Prostate gland (tissue), 2 donors: ENCODE data around the gene IL13. TPM values are rescaled to one million over a fixed set of nuclear protein-coding genes. Genes with fewer than 3 reads are reported as not detected.

Experiments
- DNase-seq: peaks from one replicate; pipeline ENCODE4 v3.0.0-alpha.2; 2019; ENCODE audit warnings: low spot score
- H3K27ac ChIP-seq, 2 donors: fragments of 200-600 bp; sonication (generic); 2 replicates each; pipeline ENCODE4 v1.5.1; 2017 to 2019
- H3K27me3 ChIP-seq: fragments of 200-600 bp; sonication (generic); replicated peaks from 2 replicates; pipeline ENCODE4 v1.5.1; 2019; ENCODE audit not compliant: insufficient read depth
- H3K36me3 ChIP-seq, 2 donors: fragments of 200-600 bp; sonication (generic); 1 replicate in 1 of 2; 2 replicates in 1 of 2; pipeline versions ENCODE4 v1.5.1 to v1.8.1; 2017 to 2019
- H3K4me1 ChIP-seq: fragments of 200-600 bp; sonication (generic); replicated peaks from 2 replicates; pipeline ENCODE4 v1.5.1; 2019
- H3K4me3 ChIP-seq, 2 donors: fragments of 200-600 bp; sonication (generic); 2 replicates each; pipeline ENCODE4 v1.5.1; 2017 to 2019
- H3K9me3 ChIP-seq: fragments of 200-600 bp; sonication (generic); 2 replicates; pipeline ENCODE4 v1.5.1; 2017
- POLR2A ChIP-seq: fragments of 450-650 bp; IDR thresholded peaks from one replicate; pipeline ENCODE4 v1.6.1; 2016; ENCODE audit warnings: antibody characterized with exemption, mild to moderate bottlenecking
- POLR2AphosphoS5 ChIP-seq: sonication (generic); formaldehyde crosslinking; IDR thresholded peaks from one replicate; pipeline ENCODE4 v1.6.1; 2017; ENCODE audit warnings: antibody characterized with exemption
- WGBS: methylation state at CpG from one replicate; pipeline ENCODE4 v1.1.5; 2018; 5-methylcytosine and 5-hydroxymethylcytosine counted together
- intact Hi-C: fragments of 100-400 bp; cut with DNase I; formaldehyde crosslinking; loops from one replicate; pipeline ENCODE4 v1.14.2; 2022
- total RNA-seq, 2 donors: library from RNA; depleted of rRNA; stranded (reverse); fragments of >200 nt; gene quantifications; one replicate each; pipeline ENCODE4 v1.1.0, GENCODE V29; 2016
- TF ChIP-seq, protein P1 (sequence below), 4 experiments: fragments of 200-600 bp in 2 of 4; fragments of 450-650 bp in 2 of 4; sonication (generic) in 2 of 4; IDR thresholded peaks; 1 replicate in 3 of 4; 2 replicates in 1 of 4; pipeline ENCODE4 v1.5.1; 2016 to 2019; ENCODE audit warnings: antibody characterized with exemption in 4 of 4, mild to moderate bottlenecking in 2 of 4, moderate library complexity in 2 of 4

The IL13 gene
- total RNA-seq, 2 donors from 2014 or later, result 2.3 TPM; not detected in 1

GRCh38 chr5:132658381-132659302 lies 669 bp downstream of the IL13 start:
- TF ChIP-seq POLR2AphosphoS5 (no peak), POLR2A (no peak)
- TF ChIP-seq, protein P1, sequence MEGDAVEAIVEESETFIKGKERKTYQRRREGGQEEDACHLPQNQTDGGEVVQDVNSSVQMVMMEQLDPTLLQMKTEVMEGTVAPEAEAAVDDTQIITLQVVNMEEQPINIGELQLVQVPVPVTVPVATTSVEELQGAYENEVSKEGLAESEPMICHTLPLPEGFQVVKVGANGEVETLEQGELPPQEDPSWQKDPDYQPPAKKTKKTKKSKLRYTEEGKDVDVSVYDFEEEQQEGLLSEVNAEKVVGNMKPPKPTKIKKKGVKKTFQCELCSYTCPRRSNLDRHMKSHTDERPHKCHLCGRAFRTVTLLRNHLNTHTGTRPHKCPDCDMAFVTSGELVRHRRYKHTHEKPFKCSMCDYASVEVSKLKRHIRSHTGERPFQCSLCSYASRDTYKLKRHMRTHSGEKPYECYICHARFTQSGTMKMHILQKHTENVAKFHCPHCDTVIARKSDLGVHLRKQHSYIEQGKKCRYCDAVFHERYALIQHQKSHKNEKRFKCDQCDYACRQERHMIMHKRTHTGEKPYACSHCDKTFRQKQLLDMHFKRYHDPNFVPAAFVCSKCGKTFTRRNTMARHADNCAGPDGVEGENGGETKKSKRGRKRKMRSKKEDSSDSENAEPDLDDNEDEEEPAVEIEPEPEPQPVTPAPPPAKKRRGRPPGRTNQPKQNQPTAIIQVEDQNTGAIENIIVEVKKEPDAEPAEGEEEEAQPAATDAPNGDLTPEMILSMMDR (IDR thresholded peaks at IDR 0.05), result no peak
- no peaks in the 10 kb centered on the region for H3K9me3 ChIP-seq
- no peaks in the 10 kb centered on the region for H3K27me3 ChIP-seq
- no peaks in the 10 kb centered on the region for H3K36me3 ChIP-seq
- DNase-seq, result no peak
- no peak overlapping the region for H3K27ac ChIP-seq
- H3K4me1 ChIP-seq, result no peaks in the 10 kb centered on the region
- intact Hi-C loops, result no loop called here
- WGBS, result 92% methylated on average over 9 of the region's 9 CpGs
- no peak overlapping the region for H3K4me3 ChIP-seq

DNA sequence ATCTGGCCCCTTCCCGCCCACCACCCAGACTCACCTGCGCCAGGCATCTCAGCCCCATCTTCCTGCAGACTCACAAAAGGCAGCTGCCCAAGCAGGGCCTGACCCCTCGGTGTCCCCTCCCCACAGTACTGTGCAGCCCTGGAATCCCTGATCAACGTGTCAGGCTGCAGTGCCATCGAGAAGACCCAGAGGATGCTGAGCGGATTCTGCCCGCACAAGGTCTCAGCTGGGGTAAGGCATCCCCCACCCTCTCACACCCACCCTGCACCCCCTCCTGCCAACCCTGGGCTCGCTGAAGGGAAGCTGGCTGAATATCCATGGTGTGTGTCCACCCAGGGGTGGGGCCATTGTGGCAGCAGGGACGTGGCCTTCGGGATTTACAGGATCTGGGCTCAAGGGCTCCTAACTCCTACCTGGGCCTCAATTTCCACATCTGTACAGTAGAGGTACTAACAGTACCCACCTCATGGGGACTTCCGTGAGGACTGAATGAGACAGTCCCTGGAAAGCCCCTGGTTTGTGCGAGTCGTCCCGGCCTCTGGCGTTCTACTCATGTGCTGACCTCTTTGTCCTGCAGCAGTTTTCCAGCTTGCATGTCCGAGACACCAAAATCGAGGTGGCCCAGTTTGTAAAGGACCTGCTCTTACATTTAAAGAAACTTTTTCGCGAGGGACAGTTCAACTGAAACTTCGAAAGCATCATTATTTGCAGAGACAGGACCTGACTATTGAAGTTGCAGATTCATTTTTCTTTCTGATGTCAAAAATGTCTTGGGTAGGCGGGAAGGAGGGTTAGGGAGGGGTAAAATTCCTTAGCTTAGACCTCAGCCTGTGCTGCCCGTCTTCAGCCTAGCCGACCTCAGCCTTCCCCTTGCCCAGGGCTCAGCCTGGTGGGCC lies 1.9 kb downstream of the IL13 start:
- Histone ChIP-seq H3K4me1 (no peaks in the 10 kb centered on the region), H3K9me3 (no peaks in the 10 kb centered on the region), H3K4me3 (no peak overlapping the region), H3K27me3 (no peaks in the 10 kb centered on the region), H3K27ac (no peak overlapping the region), H3K36me3 (no peaks in the 10 kb centered on the region)
- intact Hi-C loops, result no loop called here
- TF ChIP-seq POLR2A (no peak), POLR2AphosphoS5 (no peak)
- TF ChIP-seq, protein P1 (IDR thresholded peaks at IDR 0.05), result no peak
- DNase-seq, result no peak
- WGBS, result 90% methylated on average over 23 of the region's 23 CpGs

DNA sequence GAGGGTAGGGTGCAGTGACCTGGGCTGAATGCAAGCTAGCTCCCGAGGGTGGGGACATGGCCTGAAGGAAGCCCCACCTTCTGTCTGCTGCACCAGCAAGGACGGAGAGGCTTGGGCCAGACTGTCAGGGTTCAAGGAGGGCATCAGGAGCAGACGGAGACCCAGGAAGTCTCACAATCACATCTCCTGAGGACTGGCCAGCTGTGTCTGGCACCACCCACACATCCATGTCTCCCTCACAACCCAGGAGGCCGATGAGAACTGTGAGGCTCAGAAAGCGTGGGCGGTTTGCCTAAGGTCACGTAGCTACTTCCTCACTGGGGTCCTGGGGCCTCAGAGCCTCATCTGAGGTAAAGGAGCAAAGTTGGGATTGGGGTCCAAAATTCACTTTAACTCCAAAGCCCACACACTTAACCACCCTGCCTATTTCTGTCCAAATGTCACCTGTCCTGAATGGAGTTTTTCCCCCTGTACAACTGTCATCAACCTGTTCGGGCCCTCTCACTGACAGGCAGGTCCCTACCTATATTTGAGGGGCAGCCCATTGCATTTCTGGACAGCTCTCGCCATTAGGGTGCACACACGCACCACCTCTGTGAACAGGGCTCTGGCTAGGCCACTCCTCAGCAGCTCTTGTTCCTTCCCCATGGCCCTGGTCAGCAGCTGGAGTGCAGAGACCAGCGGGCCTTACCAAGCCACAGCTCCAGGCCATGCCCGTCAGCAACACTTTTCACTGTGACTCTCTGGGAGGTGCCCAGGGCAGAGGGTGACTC lies 3.4 kb downstream of the IL13 start:
- intact Hi-C loops, result no loop called here
- Histone ChIP-seq H3K9me3 (no peaks in the 10 kb centered on the region), H3K27me3 (no peaks in the 10 kb centered on the region), H3K4me1 (no peaks in the 10 kb centered on the region), H3K27ac (no peak overlapping the region), H3K4me3 (no peak overlapping the region), H3K36me3 (no peaks in the 10 kb centered on the region)
- TF ChIP-seq, protein P1 (IDR thresholded peaks at IDR 0.05), result no peak
- TF ChIP-seq POLR2A (no peak), POLR2AphosphoS5 (no peak)
- DNase-seq, result no peak
- 87% methylated on average over 12 of the region's 12 CpGs for WGBS

DNA sequence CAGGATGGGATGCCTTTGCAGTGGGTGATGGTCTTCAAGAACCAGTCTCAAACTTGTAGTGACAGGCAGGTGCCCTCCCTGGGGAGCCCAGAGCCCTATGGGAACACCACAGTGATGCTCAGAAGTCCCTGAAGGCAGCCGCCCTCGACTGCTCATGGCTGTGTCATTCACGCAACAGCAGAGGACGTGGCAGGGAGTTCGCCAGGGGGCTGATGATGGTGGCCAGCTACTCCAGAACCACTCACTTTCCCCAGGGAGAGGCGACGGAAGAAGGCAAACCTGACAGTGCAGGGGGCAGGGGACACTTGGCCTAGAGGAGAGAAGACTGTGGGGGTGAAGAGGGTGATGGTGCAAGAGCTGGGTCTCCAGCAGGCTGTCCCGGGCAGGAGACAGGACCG lies 4.0 kb downstream of the IL13 start:
- Histone ChIP-seq H3K27ac (no peak overlapping the region), H3K27me3 (no peaks in the 10 kb centered on the region), H3K4me1 (no peaks in the 10 kb centered on the region), H3K36me3 (no peaks in the 10 kb centered on the region), H3K4me3 (no peak overlapping the region), H3K9me3 (no peaks in the 10 kb centered on the region)
- TF ChIP-seq, protein P1 (IDR thresholded peaks at IDR 0.05), result no peak
- no peak for TF ChIP-seq POLR2AphosphoS5
- no peak for TF ChIP-seq POLR2A
- intact Hi-C loops, result no loop called here
- 91% methylated on average over 7 of the region's 9 CpGs for WGBS
- no peak for DNase-seq
